Stimulated activated CD4-positive, alpha-beta T cell treated with anti-CD3 and anti-CD28 coated beads, Interleukin-2, amount 100 ng/mL, for 24 hours (primary cell): ENCODE data around the gene FARSB.
A peak's percentile ranks its signal among the peaks of the same experiment; 100 is the strongest.

Experiments
- DNase-seq, 2 donors: peaks; one replicate each; pipeline ENCODE4 v3.0.0-alpha.2; 2020

The FARSB gene

DNA sequence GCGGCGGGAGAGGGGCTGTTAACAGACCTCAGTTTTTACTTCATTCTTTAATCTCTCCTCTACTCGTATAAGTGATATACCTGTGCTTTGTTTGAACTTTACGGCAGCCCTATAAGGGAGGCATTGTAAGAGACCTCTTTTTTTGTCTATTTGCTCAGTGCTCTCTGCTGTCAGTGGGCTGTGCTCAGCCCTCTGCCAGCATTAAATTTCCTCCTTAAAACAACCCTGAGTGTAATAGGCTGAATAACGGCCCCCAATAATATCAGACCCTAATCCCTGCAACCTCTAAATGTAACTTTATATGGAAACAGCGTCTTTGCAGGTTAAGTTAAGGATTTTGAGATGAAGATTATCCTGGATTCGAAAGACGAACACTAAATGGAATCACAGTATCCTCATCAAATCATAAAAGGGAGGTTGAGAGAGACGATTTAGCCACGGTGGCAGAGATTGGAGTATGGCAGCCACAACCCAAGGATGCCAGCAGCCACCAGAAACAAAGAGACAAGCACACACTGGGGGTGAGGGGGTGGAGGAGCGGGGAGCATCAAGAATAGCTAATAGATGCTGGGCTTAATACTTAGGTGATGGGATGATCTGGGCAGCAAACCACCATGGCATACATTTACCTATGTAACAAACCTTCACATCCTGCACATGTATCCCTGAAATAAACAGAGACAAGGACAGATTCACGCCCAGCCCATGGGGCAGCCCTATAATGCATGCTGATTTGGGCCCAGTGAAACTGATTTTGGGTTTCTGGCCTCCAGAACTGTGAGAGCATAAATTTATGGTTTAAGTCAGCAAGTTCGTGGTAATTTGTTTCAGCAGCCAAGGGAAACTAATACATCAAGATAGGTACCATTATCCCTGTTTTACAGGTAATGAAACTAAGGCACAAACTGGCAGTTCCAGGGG lies 894 bp upstream of the FARSB start:
- DNase-seq: peak in 1 of 2 donors; percentile 11

- no peak for DNase-seq
These were observed 2.6 kb downstream of the FARSB start for GRCh38 chr2:222653280-222653679.

- no peak for DNase-seq
These were observed 3.2 kb downstream of the FARSB start for GRCh38 chr2:222652491-222653255.

GRCh38 chr2:222651718-222652418 lies 4.0 kb downstream of the FARSB start:
- no peak for DNase-seq

GRCh38 chr2:222649801-222650200 lies 6.1 kb downstream of the FARSB start:
- DNase-seq: no peak

DNA sequence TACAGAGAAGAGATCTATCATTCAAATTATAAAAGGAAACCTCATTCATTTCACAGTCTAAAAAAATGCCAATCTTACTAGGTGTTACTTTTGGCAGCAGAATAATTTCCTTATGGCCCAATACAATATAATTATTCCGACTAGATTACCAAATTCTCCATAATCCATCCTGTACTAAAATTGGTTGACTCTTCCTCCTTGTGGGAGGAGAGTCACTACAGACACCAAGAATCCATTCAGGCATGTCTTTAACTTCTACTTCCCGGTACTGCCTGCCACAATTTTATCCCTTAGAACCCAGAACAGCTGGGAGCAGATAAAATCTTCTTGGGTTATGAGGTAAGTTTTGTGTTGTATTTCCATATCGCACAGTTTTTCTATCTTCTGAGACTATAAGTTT lies 9.9 kb downstream of the FARSB start:
- no peak for DNase-seq

DNA sequence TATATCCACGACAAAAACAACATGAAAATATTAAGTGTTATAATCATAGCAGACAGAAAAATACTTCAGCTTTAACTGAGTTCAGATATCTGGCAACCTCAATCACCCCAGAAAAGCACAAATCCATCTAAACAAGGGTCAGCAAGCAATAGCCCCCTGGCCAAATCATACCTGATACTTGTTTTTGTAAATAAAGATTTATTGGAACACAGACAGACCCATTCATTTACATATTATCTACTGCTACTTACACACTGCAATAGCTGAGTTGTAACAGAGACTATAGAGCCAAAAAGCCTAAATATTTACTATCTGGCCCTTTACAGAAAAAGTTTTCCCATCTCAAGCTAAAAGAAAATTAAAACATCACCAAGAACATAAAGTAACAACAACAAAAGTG lies 12.8 kb downstream of the FARSB start:
- DNase-seq: no peak

- DNase-seq: no peak
These were observed 14.6 kb downstream of the FARSB start for GRCh38 chr2:222641336-222641735.

DNA sequence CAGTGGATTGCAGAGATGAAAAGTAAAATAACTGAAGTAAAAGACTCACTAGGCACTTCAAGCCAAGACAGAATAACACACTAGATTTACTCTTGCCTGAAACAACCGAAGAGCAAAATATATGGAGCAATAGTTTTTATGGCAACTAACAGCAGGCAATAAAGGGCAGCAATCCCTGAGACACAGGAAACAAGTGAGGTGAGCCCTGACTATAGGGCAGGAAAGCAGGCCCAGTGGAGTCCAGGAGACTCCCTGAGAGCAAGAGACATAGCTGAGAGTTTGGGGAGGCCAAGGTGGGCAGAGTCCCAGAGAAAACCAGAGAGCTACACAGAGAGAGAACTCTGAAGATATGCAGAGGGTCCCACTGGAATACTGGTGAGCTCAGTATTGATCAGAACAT lies 18.8 kb downstream of the FARSB start:
- no peak for DNase-seq

DNA sequence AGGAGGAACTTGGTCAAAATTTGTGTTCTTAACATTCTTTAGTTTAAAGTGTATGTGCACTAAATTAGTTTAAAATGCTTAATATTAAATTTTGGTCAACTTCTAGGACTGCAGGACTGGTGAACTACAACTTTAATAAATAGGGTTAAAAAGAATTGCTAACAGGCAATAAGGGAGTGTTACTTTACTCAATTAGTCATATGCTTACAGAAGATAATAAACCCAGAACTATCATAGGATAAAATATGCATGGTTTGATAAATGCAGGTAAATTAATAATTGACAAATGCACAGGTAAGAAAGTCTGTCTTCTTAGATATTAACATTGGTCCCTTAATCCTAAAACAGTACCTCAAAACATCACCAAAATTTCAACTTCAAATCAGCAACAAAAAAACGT lies 20.6 kb downstream of the FARSB start:
- no peak for DNase-seq

DNA sequence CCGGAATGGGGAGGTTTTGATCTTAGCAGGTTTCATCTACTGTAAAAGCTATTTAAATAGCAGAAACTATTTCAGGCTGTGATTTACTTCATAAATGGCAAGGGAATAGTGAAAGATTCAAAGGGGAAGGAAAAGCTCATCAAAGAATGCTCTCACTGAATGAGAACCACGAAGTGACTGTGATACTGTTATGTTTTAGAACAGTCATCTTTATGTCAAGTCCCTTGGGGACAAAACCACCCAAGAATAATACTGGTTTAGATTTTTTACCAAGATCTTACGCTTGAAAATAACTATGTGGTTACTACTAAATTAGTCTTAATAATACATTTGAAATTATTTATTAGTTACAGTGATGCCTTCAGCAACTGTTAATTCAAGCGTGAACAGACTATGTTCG lies 28.1 kb downstream of the FARSB start:
- DNase-seq: no peak

GRCh38 chr2:222623756-222624309 lies 32.1 kb downstream of the FARSB start:
- no peak for DNase-seq

GRCh38 chr2:222622910-222623309 lies 33.0 kb downstream of the FARSB start:
- DNase-seq: no peak

- no peak for DNase-seq
These were observed 34.0 kb downstream of the FARSB start for GRCh38 chr2:222621893-222622292.

DNA sequence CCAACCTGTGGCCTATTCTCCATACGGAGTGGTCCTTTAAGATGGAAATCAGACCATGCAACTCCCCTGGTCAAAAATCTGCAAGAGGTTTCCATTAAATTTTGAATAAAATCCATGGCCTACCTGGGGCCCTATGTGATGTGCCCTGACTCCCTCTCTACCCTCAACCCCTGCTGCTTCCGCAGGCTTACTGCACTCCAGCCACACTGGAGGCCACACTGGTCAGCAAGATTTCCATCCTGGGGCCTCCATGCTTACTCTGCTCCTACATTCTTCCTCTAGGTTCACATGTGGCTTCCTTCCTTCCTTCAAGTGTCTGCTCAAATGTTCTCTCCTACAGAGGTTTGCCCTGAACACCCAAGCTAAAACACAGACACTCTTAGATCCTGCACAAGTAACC lies 40.6 kb downstream of the FARSB start:
- no peak for DNase-seq

GRCh38 chr2:222613715-222614331 lies 42.1 kb downstream of the FARSB start:
- DNase-seq: no peak

DNA sequence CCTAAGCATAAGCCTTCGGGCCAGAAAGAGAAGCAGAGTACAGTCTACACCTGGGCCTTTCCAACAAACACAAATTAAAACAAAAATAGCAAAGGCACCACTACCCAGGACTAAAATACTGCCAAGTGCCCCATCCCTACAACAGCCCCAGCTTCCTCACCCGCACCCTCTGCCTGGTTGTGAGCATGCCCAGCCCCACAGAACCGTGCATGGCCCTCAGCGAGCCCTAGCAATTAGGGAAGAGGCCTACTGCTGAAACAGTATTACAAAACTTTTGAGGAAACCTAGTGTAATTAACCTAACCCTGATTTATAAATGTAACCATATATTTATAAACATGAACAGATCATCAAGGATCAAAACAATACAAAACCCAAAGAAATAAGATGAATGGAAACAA lies 44.2 kb downstream of the FARSB start:
- DNase-seq: no peak

DNA sequence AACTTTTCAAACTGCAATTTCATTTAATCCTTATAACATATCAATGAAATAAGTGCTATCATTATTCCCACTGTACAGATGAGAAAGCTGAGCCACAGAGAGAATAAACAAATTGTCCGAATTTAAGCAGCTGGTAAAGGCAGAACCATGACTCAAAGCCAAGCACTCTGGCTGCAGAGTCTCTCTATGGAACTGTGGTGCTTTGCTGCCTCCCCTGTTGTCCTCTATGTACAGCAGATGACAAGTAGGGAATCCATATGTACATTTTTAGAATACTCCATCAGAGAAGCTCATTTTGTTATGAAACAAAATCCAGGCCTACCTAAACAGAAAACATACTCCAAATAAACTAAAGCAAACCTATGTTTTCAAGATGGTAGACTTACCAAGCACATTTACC lies 45.1 kb downstream of the FARSB start:
- no peak for DNase-seq

GRCh38 chr2:222609381-222609780 lies 46.5 kb downstream of the FARSB start:
- no peak for DNase-seq

DNA sequence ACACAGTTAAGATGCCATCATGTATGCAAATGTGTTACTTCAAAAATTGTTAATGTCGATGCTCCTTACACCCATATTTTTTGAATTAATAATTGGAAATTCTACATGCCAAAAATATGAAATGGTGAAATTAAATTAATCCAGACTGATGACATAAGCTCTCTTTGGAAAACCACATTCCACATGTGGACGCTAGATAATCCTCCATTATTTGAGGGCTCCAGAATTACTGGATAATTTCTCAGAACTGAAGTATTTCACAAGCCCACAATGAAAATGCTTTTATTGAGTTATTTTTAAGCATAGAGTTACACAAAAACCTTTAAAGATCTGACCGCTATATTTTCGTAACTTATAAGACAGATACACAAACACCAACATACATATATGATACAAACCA lies 47.8 kb downstream of the FARSB start:
- no peak for DNase-seq

DNA sequence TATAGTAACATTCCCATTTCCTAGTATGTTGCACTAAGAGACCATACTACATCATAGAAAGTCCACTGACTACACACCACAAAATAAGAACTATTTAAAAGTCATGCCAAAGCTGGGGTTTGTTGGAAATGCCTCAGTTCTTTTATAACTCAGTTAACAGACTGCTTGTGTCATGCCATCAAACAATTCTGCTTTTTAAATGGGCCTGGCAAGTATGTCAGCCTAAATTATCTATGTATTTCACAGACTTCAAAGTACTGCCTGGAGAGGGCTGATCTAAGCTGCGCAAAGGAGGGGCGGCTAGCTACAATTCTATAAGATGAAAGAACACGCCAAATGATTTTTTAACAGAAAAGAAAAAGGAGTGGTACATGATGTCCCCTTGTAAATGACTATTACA lies 49.6 kb downstream of the FARSB start:
- DNase-seq: no peak

- DNase-seq: no peak
These were observed 51.0 kb downstream of the FARSB start for GRCh38 chr2:222604749-222605515.
